Astrocyte of the cerebellum (primary cell): Measurements from ENCODE around the gene TGM4.

Source experiments
- DNase-seq: peaks from one replicate; pipeline ENCODE4 v3.0.0-alpha.2; 2011; ENCODE audit warnings: low read depth
- H3K4me3 ChIP-seq: 2 replicates; pipeline ENCODE4 v1.5.1; 2011; ENCODE audit warnings: mild to moderate bottlenecking, low read depth, low read length, moderate library complexity
- CTCF ChIP-seq: IDR thresholded peaks from 2 replicates; pipeline ENCODE4 v1.5.1; 2012; ENCODE audit warnings: low read length, low read depth, moderate library complexity, mild to moderate bottlenecking; ENCODE audit errors: missing control alignments
- in situ Hi-C: cut with HindIII; loops from 2 replicates; pipeline ENCODE4 v1.10.0; 2017; ENCODE audit warnings: low sequenced_read_pairs

The TGM4 gene

GRCh38 chr3:44861412-44862225 lies 12.8 kb upstream of the TGM4 start, which contains the start of gene TMEM42:
TMEM42 (plus strand) TSS chr3:44861912; CDS start chr3:44861925, 13 bp downstream.
- TF ChIP-seq CTCF = peak; percentile 42
- in situ Hi-C loops = no loop called here
- peak; percentile 70 for DNase-seq
- peak within 1 kb of the TSS; percentile 64 for H3K4me3 ChIP-seq

GRCh38 chr3:44862226-44862637 lies 12.2 kb upstream of the TGM4 start:
- no peak for DNase-seq
- peak overlapping the region; percentile 64 for H3K4me3 ChIP-seq
- in situ Hi-C loops = no loop called here

GRCh38 chr3:44865272-44866035 lies 9.0 kb upstream of the TGM4 start:
- TF ChIP-seq CTCF = no peak
- in situ Hi-C loops = no loop called here
- no peak for DNase-seq
- no peak overlapping the region for H3K4me3 ChIP-seq

More at GRCh38 chr3:44862226-44862637, 12.2 kb upstream of the TGM4 start:
- TF ChIP-seq CTCF = no peak

- TF ChIP-seq CTCF = no peak
- DNase-seq = no peak
- no peak overlapping the region for H3K4me3 ChIP-seq
- in situ Hi-C loops = no loop called here
Measured at GRCh38 chr3:44867421-44868111, 6.8 kb upstream of the TGM4 start.

GRCh38 chr3:44870375-44871061 lies 3.9 kb upstream of the TGM4 start:
- DNase-seq = no peak
- no peak overlapping the region for H3K4me3 ChIP-seq
- in situ Hi-C loops = no loop called here
- no peak for TF ChIP-seq CTCF

- no peak for TF ChIP-seq CTCF
- in situ Hi-C loops = no loop called here
- no peak overlapping the region for H3K4me3 ChIP-seq
- no peak for DNase-seq
Measured at GRCh38 chr3:44875596-44875995, 1.2 kb downstream of the TGM4 start.
